K562 (cell line): ENCODE measurements around the gene RGMB.

Experiments used
- ARNT ChIP-seq, 2 experiments: fragments of 450-650 bp; IDR thresholded peaks; 2 replicates each; pipeline ENCODE4 v1.6.1; 2016; ENCODE audit warnings: mild to moderate bottlenecking in 1 of 2
- POLR2A ChIP-seq: fragments of 450-650 bp; conservative IDR thresholded peaks from 2 replicates; pipeline ENCODE4 v1.6.1; 2016
- RBM25 ChIP-seq: fragments of 200-400 bp; formaldehyde crosslinking; IDR thresholded peaks from 2 replicates; pipeline ENCODE4 v1.6.1; 2018; ENCODE audit warnings: low read length, low read depth, moderate library complexity; ENCODE audit not compliant: severe bottlenecking
- SIN3B ChIP-seq: fragments of 450-650 bp; IDR thresholded peaks from 2 replicates; pipeline ENCODE4 v1.6.1; 2017; ENCODE audit warnings: low read depth, mild to moderate bottlenecking, moderate library complexity
- ZNF232 ChIP-seq: sonication (generic); formaldehyde crosslinking; IDR thresholded peaks from 2 replicates; pipeline ENCODE4 v1.8.0; 2022; ENCODE audit warnings: mild to moderate bottlenecking, missing genetic modification reagents

DNA sequence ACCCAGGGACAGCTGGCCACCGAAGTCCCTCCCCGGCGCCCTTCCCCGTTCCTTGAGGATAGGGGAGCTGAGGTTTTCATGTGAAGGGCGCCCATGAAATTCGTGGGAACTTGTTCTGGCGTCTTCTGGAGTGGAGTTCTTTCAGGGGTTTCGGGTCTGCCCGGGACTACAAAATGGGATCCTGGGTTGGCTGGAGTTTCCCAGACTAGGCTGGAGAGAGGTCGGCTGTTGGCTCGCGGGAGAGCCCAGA lies 3.6 kb upstream of the RGMB start:
- no peak for TF ChIP-seq ZNF232 (CRISPR knock-in tag)
- no peak for TF ChIP-seq RBM25
- TF ChIP-seq SIN3B, result no peak
- TF ChIP-seq POLR2A, result no peak
- TF ChIP-seq ARNT (IDR thresholded peaks at IDR 0.05), result no peak
